ENCODE measurements around the gene KMO.

Gene KMO

GRCh38 chr1:241591317-241591716 lies 59.1 kb downstream of the KMO start:
- H3K4me3 ChIP-seq (ENCODE audit: low read length), result no peak overlapping the region
- DNase-seq (ENCODE audit: low read depth), result peak; percentile 36
- no peak for TF ChIP-seq CTCF (conservative IDR thresholded peaks at IDR 0.05; ENCODE audit: low read length)

GRCh38 chr1:241591736-241592135 lies 59.6 kb downstream of the KMO start:
- H3K4me3 ChIP-seq (ENCODE audit: low read length), result no peak overlapping the region
- TF ChIP-seq CTCF (conservative IDR thresholded peaks at IDR 0.05; ENCODE audit: low read length), result no peak
- no peak for DNase-seq (ENCODE audit: low read depth)

GRCh38 chr1:241592273-241592958 lies 60.2 kb downstream of the KMO start:
- peak; percentile 28 for DNase-seq (ENCODE audit: low read depth)
- H3K4me3 ChIP-seq (ENCODE audit: low read length), result no peak overlapping the region
- no peak for TF ChIP-seq CTCF (conservative IDR thresholded peaks at IDR 0.05; ENCODE audit: low read length)

- H3K4me3 ChIP-seq (ENCODE audit: low read length), result no peak overlapping the region
- no peak for TF ChIP-seq CTCF (conservative IDR thresholded peaks at IDR 0.05; ENCODE audit: low read length)
- no peak for DNase-seq (ENCODE audit: low read depth)
Measured at GRCh38 chr1:241593186-241593585, 61.0 kb downstream of the KMO start.

GRCh38 chr1:241596633-241597032 lies 64.5 kb downstream of the KMO start:
- no peak for DNase-seq (ENCODE audit: low read depth)
- no peak for TF ChIP-seq CTCF (conservative IDR thresholded peaks at IDR 0.05; ENCODE audit: low read length)
- H3K4me3 ChIP-seq (ENCODE audit: low read length), result no peak overlapping the region

- TF ChIP-seq CTCF (conservative IDR thresholded peaks at IDR 0.05; ENCODE audit: low read length), result no peak
- H3K4me3 ChIP-seq (ENCODE audit: low read length), result no peak overlapping the region
- no peak for DNase-seq (ENCODE audit: low read depth)
Measured at GRCh38 chr1:241598249-241598648, 66.1 kb downstream of the KMO start.

GRCh38 chr1:241600496-241600901 lies 68.3 kb downstream of the KMO start:
- no peak overlapping the region for H3K4me3 ChIP-seq (ENCODE audit: low read length)
- peak; percentile 79 for DNase-seq (ENCODE audit: low read depth)
- no peak for TF ChIP-seq CTCF (conservative IDR thresholded peaks at IDR 0.05; ENCODE audit: low read length)

Data from AG10803 (cell line).